ENCODE results near the gene DGKD.

DGKD gene

DNA sequence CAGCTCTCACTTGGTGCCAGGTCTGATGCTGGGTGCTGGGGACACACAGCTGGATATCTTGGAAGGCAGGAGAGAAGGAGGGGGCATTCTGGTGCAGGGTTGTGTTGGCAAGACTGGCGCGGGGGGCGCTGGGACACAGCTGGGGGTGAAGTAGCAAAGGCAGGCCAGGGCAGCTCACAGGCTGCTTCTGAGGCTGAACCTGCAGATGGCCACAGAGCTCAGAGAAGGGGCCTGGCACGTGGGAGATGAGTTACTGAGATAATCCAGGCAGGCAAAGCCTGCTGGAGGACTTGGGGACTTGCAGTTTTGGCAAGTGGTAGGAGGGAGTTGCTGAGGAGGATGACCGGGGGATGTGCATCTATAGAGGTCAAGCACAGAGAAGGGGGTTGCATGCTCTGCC lies 16.2 kb upstream of the DGKD start:
- WGBS (ENCODE audit: insufficient coverage) = 100% methylated on average over 5 of the region's 5 CpGs
- DNase-seq = no peak
- no peaks in the 10 kb centered on the region for H3K36me3 ChIP-seq (ENCODE audit: control insufficient read depth in 4 of 4, insufficient read depth in 4 of 4, low read length in 3 of 4)
- H3K9me3 ChIP-seq (ENCODE audit: control extremely low read depth in 1 of 5, control insufficient read depth in 4 of 5, insufficient read depth in 2 of 5, low read depth in 1 of 5, low read length in 4 of 5) = no peaks in the 10 kb centered on the region
- no peak overlapping the region for H3K4me3 ChIP-seq (ENCODE audit: control insufficient read depth in 1 of 7, extremely low read depth in 1 of 7, insufficient read depth in 4 of 7, low read depth in 2 of 7, low read length in 6 of 7)
- no peaks in the 10 kb centered on the region for H3K27me3 ChIP-seq (replicated peaks in 2 of 5; ENCODE audit: control insufficient read depth in 4 of 5, insufficient read depth in 5 of 5, low read length in 4 of 5)
- ChIA-PET POLR2A (no interaction called here), CTCF (interaction anchor here (1.0 to 1.7 kb wide), 4 partner anchors 9 to 36 kb away, joined by 3 to 5 read pairs (median 3); no protein-coding TSS in a partner anchor)
- H3K27ac ChIP-seq (ENCODE audit: insufficient read depth in 1 of 2, low read depth in 1 of 2, low read length in 2 of 2, poor library complexity in 1 of 2, severe bottlenecking in 2 of 2) = no peak overlapping the region
- H3K4me1 ChIP-seq (ENCODE audit: control extremely low read depth in 1 of 4, control insufficient read depth in 4 of 4, insufficient read depth in 4 of 4, low read length in 3 of 4) = peaks cover 8 to 22% (median 10%) of the 10 kb centered on the region in 4 experiments

DNA sequence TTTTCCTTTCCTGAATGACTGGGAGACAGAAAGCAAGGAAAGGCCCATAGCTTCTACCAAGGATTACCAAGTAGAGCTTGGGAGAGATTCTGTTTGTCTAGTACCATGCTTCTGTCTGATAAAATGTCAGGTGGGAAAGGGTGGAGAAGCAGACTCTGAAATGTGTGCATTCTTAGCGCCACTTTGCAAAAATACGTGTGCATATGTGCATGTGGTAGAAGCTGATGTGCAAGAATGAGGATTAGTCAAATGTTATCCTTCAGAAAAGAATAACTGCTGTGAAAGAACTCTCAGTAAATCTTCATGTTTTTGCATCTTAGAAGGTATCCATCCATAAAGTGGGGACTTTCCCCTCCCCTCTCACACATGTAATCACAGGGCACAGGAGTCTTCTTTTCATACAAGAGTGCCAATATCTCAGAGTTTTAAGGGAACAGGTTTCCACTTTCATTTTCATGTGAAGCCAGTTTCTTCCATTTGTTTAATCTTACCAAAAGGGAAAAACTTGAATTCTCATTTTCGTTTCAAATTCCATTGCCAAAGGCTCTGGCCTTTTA lies 15.4 kb upstream of the DGKD start:
- H3K4me3 ChIP-seq (ENCODE audit: control insufficient read depth in 1 of 7, extremely low read depth in 1 of 7, insufficient read depth in 4 of 7, low read depth in 2 of 7, low read length in 6 of 7) = no peak overlapping the region
- DNase-seq = no peak
- H3K27ac ChIP-seq (ENCODE audit: insufficient read depth in 1 of 2, low read depth in 1 of 2, low read length in 2 of 2, poor library complexity in 1 of 2, severe bottlenecking in 2 of 2) = no peak overlapping the region
- no peaks in the 10 kb centered on the region for H3K36me3 ChIP-seq (ENCODE audit: control insufficient read depth in 4 of 4, insufficient read depth in 4 of 4, low read length in 3 of 4)
- ChIA-PET POLR2A (no interaction called here), CTCF (interaction anchor here (1.5 kb wide), 1 partner anchor 37 kb away, joined by 3 read pairs; no protein-coding TSS in a partner anchor)
- 94% methylated on average over 3 of the region's 3 CpGs for whole genome bisulfite sequencing (ENCODE audit: insufficient coverage)
- H3K27me3 ChIP-seq (replicated peaks in 2 of 5; ENCODE audit: control insufficient read depth in 4 of 5, insufficient read depth in 5 of 5, low read length in 4 of 5) = no peaks in the 10 kb centered on the region
- no peaks in the 10 kb centered on the region for H3K9me3 ChIP-seq (ENCODE audit: control extremely low read depth in 1 of 5, control insufficient read depth in 4 of 5, insufficient read depth in 2 of 5, low read depth in 1 of 5, low read length in 4 of 5)
- H3K4me1 ChIP-seq (ENCODE audit: control extremely low read depth in 1 of 4, control insufficient read depth in 4 of 4, insufficient read depth in 4 of 4, low read length in 3 of 4) = peaks cover 0 to 14% (median 2%) of the 10 kb centered on the region in 4 experiments

DNA sequence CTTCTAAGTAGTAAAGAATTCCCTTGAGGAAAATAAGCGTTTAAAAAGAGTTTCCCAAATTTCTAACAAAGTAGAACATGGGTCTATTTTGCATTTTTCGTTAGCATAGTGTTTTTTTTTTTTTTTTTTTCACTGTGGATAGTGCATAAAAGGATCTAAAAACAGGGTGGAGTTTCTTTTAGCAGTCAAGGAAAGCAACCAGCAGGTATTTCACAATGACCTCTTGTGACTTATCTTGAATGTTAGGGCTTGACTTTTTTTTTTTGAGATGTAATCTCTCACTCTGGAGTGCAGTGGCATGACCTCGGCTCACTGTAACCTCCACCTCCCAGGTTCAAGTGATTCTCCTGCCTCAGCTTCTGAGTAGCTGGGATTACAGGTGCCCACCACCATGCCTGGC lies 14.9 kb upstream of the DGKD start:
- 80% methylated on average over 1 of the region's 3 CpGs for WGBS (ENCODE audit: insufficient coverage)
- Histone ChIP-seq H3K4me1 (ENCODE audit: control extremely low read depth in 1 of 4, control insufficient read depth in 4 of 4, insufficient read depth in 4 of 4, low read length in 3 of 4) (peaks cover 0 to 9% (median under 1%) of the 10 kb centered on the region in 4 experiments), H3K27ac (ENCODE audit: insufficient read depth in 1 of 2, low read depth in 1 of 2, low read length in 2 of 2, poor library complexity in 1 of 2, severe bottlenecking in 2 of 2) (no peak overlapping the region), H3K4me3 (ENCODE audit: control insufficient read depth in 1 of 7, extremely low read depth in 1 of 7, insufficient read depth in 4 of 7, low read depth in 2 of 7, low read length in 6 of 7) (no peak overlapping the region), H3K9me3 (ENCODE audit: control extremely low read depth in 1 of 5, control insufficient read depth in 4 of 5, insufficient read depth in 2 of 5, low read depth in 1 of 5, low read length in 4 of 5) (no peaks in the 10 kb centered on the region), H3K27me3 (replicated peaks in 2 of 5; ENCODE audit: control insufficient read depth in 4 of 5, insufficient read depth in 5 of 5, low read length in 4 of 5) (no peaks in the 10 kb centered on the region), H3K36me3 (ENCODE audit: control insufficient read depth in 4 of 4, insufficient read depth in 4 of 4, low read length in 3 of 4) (no peaks in the 10 kb centered on the region)
- CTCF ChIA-PET = interaction anchor here (1.1 to 1.5 kb wide), 2 partner anchors 12 to 37 kb away, joined by 3 read pairs; no protein-coding TSS in a partner anchor
- DNase-seq = no peak
- POLR2A ChIA-PET = no interaction called here

DNA sequence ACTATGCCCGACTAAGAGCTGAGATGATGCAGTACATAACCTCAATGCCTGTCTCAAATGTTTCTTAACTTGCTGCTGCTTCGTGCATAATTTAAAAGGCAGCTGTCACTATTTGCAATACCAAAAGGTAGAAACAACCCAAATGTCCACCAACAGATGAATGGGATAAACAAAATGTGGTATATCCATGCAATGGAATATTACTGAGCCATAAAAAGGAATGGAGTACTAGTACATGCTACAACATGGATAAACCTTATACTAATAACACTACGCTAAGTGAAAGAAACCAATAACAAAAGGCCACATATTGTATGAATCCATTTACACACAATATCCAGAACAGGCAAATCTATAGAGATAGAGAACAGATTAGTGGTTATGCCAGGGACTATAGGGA lies 13.0 kb upstream of the DGKD start:
- no peak for DNase-seq
- ChIA-PET CTCF (interaction anchor here (0.7 to 1.5 kb wide), 3 partner anchors 21 to 45 kb away, joined by 4 to 5 read pairs (median 4); no protein-coding TSS in a partner anchor), POLR2A (no interaction called here)
- H3K27me3 ChIP-seq (replicated peaks in 2 of 5; ENCODE audit: control insufficient read depth in 4 of 5, insufficient read depth in 5 of 5, low read length in 4 of 5) = no peaks in the 10 kb centered on the region
- H3K9me3 ChIP-seq (ENCODE audit: control extremely low read depth in 1 of 5, control insufficient read depth in 4 of 5, insufficient read depth in 2 of 5, low read depth in 1 of 5, low read length in 4 of 5) = no peaks in the 10 kb centered on the region
- H3K27ac ChIP-seq (ENCODE audit: insufficient read depth in 1 of 2, low read depth in 1 of 2, low read length in 2 of 2, poor library complexity in 1 of 2, severe bottlenecking in 2 of 2) = no peak overlapping the region
- H3K36me3 ChIP-seq (ENCODE audit: control insufficient read depth in 4 of 4, insufficient read depth in 4 of 4, low read length in 3 of 4) = no peaks in the 10 kb centered on the region
- WGBS (ENCODE audit: insufficient coverage) = 100% methylated on average over 1 of the region's 3 CpGs
- H3K4me1 ChIP-seq (ENCODE audit: control extremely low read depth in 1 of 4, control insufficient read depth in 4 of 4, insufficient read depth in 4 of 4, low read length in 3 of 4) = peaks cover 0 to 9% (median under 1%) of the 10 kb centered on the region in 4 experiments
- H3K4me3 ChIP-seq (ENCODE audit: control insufficient read depth in 1 of 7, extremely low read depth in 1 of 7, insufficient read depth in 4 of 7, low read depth in 2 of 7, low read length in 6 of 7) = no peak overlapping the region

- CTCF ChIA-PET = interaction anchor here (1.2 to 2.8 kb wide), 3 partner anchors 11 to 33 kb away, joined by 3 to 7 read pairs (median 4); no protein-coding TSS in a partner anchor
- 100% methylated on average over 1 of the region's 5 CpGs for WGBS (ENCODE audit: insufficient coverage)
- POLR2A ChIA-PET = interaction anchor here (0.6 kb wide), 2 partner anchors 46 to 132 kb away, joined by 3 to 4 read pairs; no protein-coding TSS in a partner anchor
- DNase-seq = no peak
- Histone ChIP-seq H3K9me3 (ENCODE audit: control extremely low read depth in 1 of 5, control insufficient read depth in 4 of 5, insufficient read depth in 2 of 5, low read depth in 1 of 5, low read length in 4 of 5) (no peaks in the 10 kb centered on the region), H3K27me3 (replicated peaks in 2 of 5; ENCODE audit: control insufficient read depth in 4 of 5, insufficient read depth in 5 of 5, low read length in 4 of 5) (no peaks in the 10 kb centered on the region), H3K27ac (ENCODE audit: insufficient read depth in 1 of 2, low read depth in 1 of 2, low read length in 2 of 2, poor library complexity in 1 of 2, severe bottlenecking in 2 of 2) (no peak overlapping the region), H3K4me1 (ENCODE audit: control extremely low read depth in 1 of 4, control insufficient read depth in 4 of 4, insufficient read depth in 4 of 4, low read length in 3 of 4) (peaks cover 0 to 9% (median under 1%) of the 10 kb centered on the region in 4 experiments), H3K36me3 (ENCODE audit: control insufficient read depth in 4 of 4, insufficient read depth in 4 of 4, low read length in 3 of 4) (no peaks in the 10 kb centered on the region), H3K4me3 (ENCODE audit: control insufficient read depth in 1 of 7, extremely low read depth in 1 of 7, insufficient read depth in 4 of 7, low read depth in 2 of 7, low read length in 6 of 7) (no peak overlapping the region)
Measured at GRCh38 chr2:233342301-233342700, 12.0 kb upstream of the DGKD start.

DNA sequence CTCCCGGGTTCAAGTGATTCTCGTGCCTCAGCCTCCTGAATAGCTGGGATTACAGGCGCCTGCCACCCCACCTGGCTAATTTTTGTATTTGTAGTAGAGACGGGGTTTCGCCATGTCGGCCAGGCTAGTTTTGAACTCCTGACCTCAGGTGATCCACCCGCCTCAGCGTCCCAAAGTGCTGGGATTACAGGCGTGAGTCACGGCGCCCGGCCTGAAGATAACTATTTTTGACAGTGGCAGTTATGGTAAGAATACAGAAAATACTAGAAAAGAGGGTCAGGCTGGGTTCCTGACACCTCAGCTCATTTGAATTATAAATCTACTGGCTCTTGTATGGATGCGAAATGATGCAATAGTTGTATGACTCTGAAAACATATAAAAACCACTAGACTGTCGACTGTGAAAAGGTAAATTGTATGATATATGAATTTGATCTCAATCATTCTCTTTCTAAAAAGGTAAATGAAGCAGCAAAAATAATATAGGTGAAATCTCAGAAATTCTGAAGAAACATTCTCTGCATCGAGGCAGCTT lies 11.1 kb upstream of the DGKD start:
- CTCF ChIA-PET = interaction anchor here (0.7 to 2.8 kb wide), 6 partner anchors 10 to 282 kb away, joined by 3 to 7 read pairs (median 3); no protein-coding TSS in a partner anchor
- WGBS (ENCODE audit: insufficient coverage) = 93% methylated on average over 6 of the region's 15 CpGs
- no peak overlapping the region for H3K4me3 ChIP-seq (ENCODE audit: control insufficient read depth in 1 of 7, extremely low read depth in 1 of 7, insufficient read depth in 4 of 7, low read depth in 2 of 7, low read length in 6 of 7)
- H3K27ac ChIP-seq (ENCODE audit: insufficient read depth in 1 of 2, low read depth in 1 of 2, low read length in 2 of 2, poor library complexity in 1 of 2, severe bottlenecking in 2 of 2) = no peak overlapping the region
- no peaks in the 10 kb centered on the region for H3K36me3 ChIP-seq (ENCODE audit: control insufficient read depth in 4 of 4, insufficient read depth in 4 of 4, low read length in 3 of 4)
- peaks cover 0 to 6% (median under 1%) of the 10 kb centered on the region in 4 experiments for H3K4me1 ChIP-seq (ENCODE audit: control extremely low read depth in 1 of 4, control insufficient read depth in 4 of 4, insufficient read depth in 4 of 4, low read length in 3 of 4)
- no peak for DNase-seq
- peaks cover 0 to 1% (median 0%) of the 10 kb centered on the region in 5 experiments for H3K27me3 ChIP-seq (replicated peaks in 2 of 5; ENCODE audit: control insufficient read depth in 4 of 5, insufficient read depth in 5 of 5, low read length in 4 of 5)
- POLR2A ChIA-PET = no interaction called here
- H3K9me3 ChIP-seq (ENCODE audit: control extremely low read depth in 1 of 5, control insufficient read depth in 4 of 5, insufficient read depth in 2 of 5, low read depth in 1 of 5, low read length in 4 of 5) = no peaks in the 10 kb centered on the region

DNA sequence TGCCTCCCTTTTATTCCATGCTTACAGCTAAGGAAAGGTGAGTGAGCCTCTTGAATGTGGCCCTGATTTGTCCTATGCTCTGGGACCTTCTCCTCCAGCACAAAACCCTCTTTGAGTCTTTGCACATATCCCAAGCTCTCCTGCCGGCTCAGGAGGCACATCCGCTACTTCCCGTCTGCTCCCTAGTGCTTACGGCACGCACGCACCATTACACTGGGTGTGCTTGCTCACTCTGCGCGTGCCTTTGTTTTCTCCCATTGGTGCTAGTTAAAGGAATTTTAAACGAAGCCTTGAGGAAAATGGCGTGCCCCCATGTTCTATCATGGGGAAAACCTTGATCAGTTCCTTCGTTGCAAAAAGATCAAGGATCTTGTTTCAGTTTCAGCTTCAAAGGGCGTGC lies 7.9 kb upstream of the DGKD start:
- Histone ChIP-seq H3K4me3 (ENCODE audit: control insufficient read depth in 1 of 7, extremely low read depth in 1 of 7, insufficient read depth in 4 of 7, low read depth in 2 of 7, low read length in 6 of 7) (no peak overlapping the region), H3K9me3 (ENCODE audit: control extremely low read depth in 1 of 5, control insufficient read depth in 4 of 5, insufficient read depth in 2 of 5, low read depth in 1 of 5, low read length in 4 of 5) (no peaks in the 10 kb centered on the region), H3K36me3 (ENCODE audit: control insufficient read depth in 4 of 4, insufficient read depth in 4 of 4, low read length in 3 of 4) (no peaks in the 10 kb centered on the region), H3K4me1 (ENCODE audit: control extremely low read depth in 1 of 4, control insufficient read depth in 4 of 4, insufficient read depth in 4 of 4, low read length in 3 of 4) (peaks cover 20 to 29% (median 26%) of the 10 kb centered on the region in 4 experiments), H3K27me3 (replicated peaks in 2 of 5; ENCODE audit: control insufficient read depth in 4 of 5, insufficient read depth in 5 of 5, low read length in 4 of 5) (peaks cover 0 to 2% (median 0%) of the 10 kb centered on the region in 5 experiments), H3K27ac (ENCODE audit: insufficient read depth in 1 of 2, low read depth in 1 of 2, low read length in 2 of 2, poor library complexity in 1 of 2, severe bottlenecking in 2 of 2) (no peak overlapping the region)
- ChIA-PET CTCF (interaction anchor here (1.4 to 2.2 kb wide), 3 partner anchors 9 to 14 kb away, joined by 5 to 6 read pairs (median 5); no protein-coding TSS in a partner anchor), POLR2A (no interaction called here)
- 98% methylated on average over 12 of the region's 12 CpGs for WGBS (ENCODE audit: insufficient coverage)
- DNase-seq = no peak
